ENCODE data around the gene HLA-DPB1.
"Not testable (repeated sequence)": the region's sequence is repeated elsewhere in the genome, so short reads cannot be mapped to it uniquely, and the experiment has no call there.

The HLA-DPB1 gene

GRCh38 chr6:33072508-33073100 is 3.2 kb upstream of the HLA-DPB1 start:
- no peak for DNase-seq

- DNase-seq, result peak in 1 of 2 donors; percentile 33
Observed at GRCh38 chr6:33073431-33073871, 2.3 kb upstream of the HLA-DPB1 start, which contains the start of gene HLA-DPA1. Gene HLA-DPA1 (minus strand): TSS chr6:33073649.

- no peak for DNase-seq
Observed at GRCh38 chr6:33075208-33075567, 602 bp upstream of the HLA-DPB1 start.

GRCh38 chr6:33076406-33076934 is 680 bp downstream of the HLA-DPB1 start:
- no peak for DNase-seq

- DNase-seq, result no peak
Observed at GRCh38 chr6:33077908-33078307, 2.1 kb downstream of the HLA-DPB1 start.

- no peak for DNase-seq
Observed at GRCh38 chr6:33078442-33078841, 2.7 kb downstream of the HLA-DPB1 start.

- no peak for DNase-seq
Observed at GRCh38 chr6:33078919-33079521, 3.2 kb downstream of the HLA-DPB1 start.

GRCh38 chr6:33079580-33079979 is 3.8 kb downstream of the HLA-DPB1 start:
- no peak for DNase-seq

GRCh38 chr6:33080127-33081089 is 4.6 kb downstream of the HLA-DPB1 start:
- DNase-seq, result peak in 1 of 2 donors; percentile 22

- no peak for DNase-seq
Observed at GRCh38 chr6:33081098-33081824, 5.5 kb downstream of the HLA-DPB1 start.

- DNase-seq, result peak in 1 of 2 donors; percentile 44
Observed at GRCh38 chr6:33082702-33083101, 6.9 kb downstream of the HLA-DPB1 start.

GRCh38 chr6:33085627-33086026 is 9.8 kb downstream of the HLA-DPB1 start:
- no peak for DNase-seq

- no peak for DNase-seq
Observed at GRCh38 chr6:33088258-33088930, 12.6 kb downstream of the HLA-DPB1 start.

- no peak for DNase-seq
Observed at GRCh38 chr6:33088931-33089620, 13.3 kb downstream of the HLA-DPB1 start.

- no peak for DNase-seq
Observed at GRCh38 chr6:33091957-33092356, 16.2 kb downstream of the HLA-DPB1 start.

- no peak for DNase-seq
Observed at GRCh38 chr6:33092385-33092784, 16.6 kb downstream of the HLA-DPB1 start.

- DNase-seq, result no peak
Observed at GRCh38 chr6:33093855-33094254, 18.1 kb downstream of the HLA-DPB1 start.

- DNase-seq, result no peak
Observed at GRCh38 chr6:33095681-33096080, 19.9 kb downstream of the HLA-DPB1 start.

GRCh38 chr6:33101121-33101737 is 25.4 kb downstream of the HLA-DPB1 start:
- DNase-seq, result not testable (repeated sequence)

GRCh38 chr6:33103776-33104175 is 28.0 kb downstream of the HLA-DPB1 start:
- no peak for DNase-seq

- DNase-seq, result no peak
Observed at GRCh38 chr6:33104887-33105286, 29.1 kb downstream of the HLA-DPB1 start.
